Inferior parietal cortex (tissue), 1 donor: ENCODE data around the gene C2orf81.
A peak's percentile ranks its signal among the peaks of the same experiment; 100 is the strongest.

Source experiments
- DNase-seq: peaks from one replicate; pipeline ENCODE4 v3.0.0-alpha.2; 2016; ENCODE audit errors: extremely low spot score

The C2orf81 gene

GRCh38 chr2:74390606-74391005 lies 30.8 kb downstream of the C2orf81 start:
- no peak for DNase-seq

- no peak for DNase-seq
Measured at GRCh38 chr2:74387346-74387745, 34.1 kb downstream of the C2orf81 start.

- peak; percentile 89 for DNase-seq
Measured at GRCh38 chr2:74385396-74385795, 36.0 kb downstream of the C2orf81 start.

- DNase-seq = no peak
Measured at GRCh38 chr2:74384051-74384450, 37.4 kb downstream of the C2orf81 start.

GRCh38 chr2:74383254-74383653 lies 38.2 kb downstream of the C2orf81 start:
- DNase-seq = no peak

GRCh38 chr2:74381751-74382150 lies 39.7 kb downstream of the C2orf81 start:
- DNase-seq = no peak

GRCh38 chr2:74379851-74380789 lies 41.3 kb downstream of the C2orf81 start, which contains the start of gene DCTN1:
TSS of gene DCTN1 (minus strand) at chr2:74380311. CDS start at chr2:74380037, 274 bp downstream.
- DNase-seq = peak; percentile 82

- DNase-seq = no peak
Measured at GRCh38 chr2:74378007-74378406, 43.4 kb downstream of the C2orf81 start.

- no peak for DNase-seq
Measured at GRCh38 chr2:74375838-74376237, 45.6 kb downstream of the C2orf81 start.

GRCh38 chr2:74374509-74375205 lies 46.8 kb downstream of the C2orf81 start:
- DNase-seq = peak; percentile 94

GRCh38 chr2:74373985-74374384 lies 47.4 kb downstream of the C2orf81 start:
- no peak for DNase-seq

- no peak for DNase-seq
Measured at GRCh38 chr2:74373221-74373676, 48.2 kb downstream of the C2orf81 start.

- DNase-seq = no peak
Measured at GRCh38 chr2:74372674-74373073, 48.7 kb downstream of the C2orf81 start.

GRCh38 chr2:74371421-74371820 lies 50.0 kb downstream of the C2orf81 start:
- DNase-seq = no peak

GRCh38 chr2:74369976-74370375 lies 51.4 kb downstream of the C2orf81 start:
- DNase-seq = no peak

- DNase-seq = no peak
Measured at GRCh38 chr2:74368499-74368898, 52.9 kb downstream of the C2orf81 start.

- DNase-seq = no peak
Measured at GRCh38 chr2:74367789-74368188, 53.6 kb downstream of the C2orf81 start.

GRCh38 chr2:74366036-74366435 lies 55.4 kb downstream of the C2orf81 start:
- no peak for DNase-seq

GRCh38 chr2:74364533-74365505 lies 56.6 kb downstream of the C2orf81 start:
- no peak for DNase-seq
